GM06990 (cell line): ENCODE data around the gene ODAD4.

Source experiments
- DNase-seq: peaks from one replicate; pipeline ENCODE4 v3.0.0-alpha.2; 2011; ENCODE audit not compliant: insufficient read length; ENCODE audit errors: extremely low read depth
- H3K27me3 ChIP-seq: replicated peaks from 2 replicates; pipeline ENCODE4 v1.6.0; 2011; ENCODE audit warnings: low read length; ENCODE audit not compliant: control insufficient read depth, insufficient read depth
- H3K36me3 ChIP-seq: 2 replicates; pipeline ENCODE4 v1.5.1; 2011; ENCODE audit warnings: low read length; ENCODE audit not compliant: control insufficient read depth, insufficient read depth
- H3K4me3 ChIP-seq: replicated peaks from 2 replicates; pipeline ENCODE4 v1.5.1; 2011; ENCODE audit warnings: low read depth, mild to moderate bottlenecking, control low read depth, low read length
- TF ChIP-seq, protein P1 (sequence below): IDR thresholded peaks from 2 replicates; pipeline ENCODE4 v1.5.1; 2011; ENCODE audit warnings: low read length, control low read depth, mild to moderate bottlenecking, inconsistent platforms; ENCODE audit not compliant: insufficient read depth, poor library complexity, severe bottlenecking

The ODAD4 gene

GRCh38 chr17:41892021-41892376 is 38.4 kb upstream of the ODAD4 start:
- no peak for DNase-seq
- peaks cover 50% of the 10 kb centered on the region for H3K36me3 ChIP-seq
- TF ChIP-seq, protein P1, sequence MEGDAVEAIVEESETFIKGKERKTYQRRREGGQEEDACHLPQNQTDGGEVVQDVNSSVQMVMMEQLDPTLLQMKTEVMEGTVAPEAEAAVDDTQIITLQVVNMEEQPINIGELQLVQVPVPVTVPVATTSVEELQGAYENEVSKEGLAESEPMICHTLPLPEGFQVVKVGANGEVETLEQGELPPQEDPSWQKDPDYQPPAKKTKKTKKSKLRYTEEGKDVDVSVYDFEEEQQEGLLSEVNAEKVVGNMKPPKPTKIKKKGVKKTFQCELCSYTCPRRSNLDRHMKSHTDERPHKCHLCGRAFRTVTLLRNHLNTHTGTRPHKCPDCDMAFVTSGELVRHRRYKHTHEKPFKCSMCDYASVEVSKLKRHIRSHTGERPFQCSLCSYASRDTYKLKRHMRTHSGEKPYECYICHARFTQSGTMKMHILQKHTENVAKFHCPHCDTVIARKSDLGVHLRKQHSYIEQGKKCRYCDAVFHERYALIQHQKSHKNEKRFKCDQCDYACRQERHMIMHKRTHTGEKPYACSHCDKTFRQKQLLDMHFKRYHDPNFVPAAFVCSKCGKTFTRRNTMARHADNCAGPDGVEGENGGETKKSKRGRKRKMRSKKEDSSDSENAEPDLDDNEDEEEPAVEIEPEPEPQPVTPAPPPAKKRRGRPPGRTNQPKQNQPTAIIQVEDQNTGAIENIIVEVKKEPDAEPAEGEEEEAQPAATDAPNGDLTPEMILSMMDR, result no peak
- no peaks in the 10 kb centered on the region for H3K27me3 ChIP-seq
- H3K4me3 ChIP-seq, result no peak overlapping the region

GRCh38 chr17:41893384-41893783 is 37.0 kb upstream of the ODAD4 start:
- Histone ChIP-seq H3K27me3 (no peaks in the 10 kb centered on the region), H3K4me3 (no peak overlapping the region), H3K36me3 (peaks cover 47% of the 10 kb centered on the region)
- TF ChIP-seq, protein P1, result no peak
- DNase-seq, result no peak

GRCh38 chr17:41894791-41895331 is 35.6 kb upstream of the ODAD4 start:
- no peaks in the 10 kb centered on the region for H3K27me3 ChIP-seq
- DNase-seq, result no peak

DNA sequence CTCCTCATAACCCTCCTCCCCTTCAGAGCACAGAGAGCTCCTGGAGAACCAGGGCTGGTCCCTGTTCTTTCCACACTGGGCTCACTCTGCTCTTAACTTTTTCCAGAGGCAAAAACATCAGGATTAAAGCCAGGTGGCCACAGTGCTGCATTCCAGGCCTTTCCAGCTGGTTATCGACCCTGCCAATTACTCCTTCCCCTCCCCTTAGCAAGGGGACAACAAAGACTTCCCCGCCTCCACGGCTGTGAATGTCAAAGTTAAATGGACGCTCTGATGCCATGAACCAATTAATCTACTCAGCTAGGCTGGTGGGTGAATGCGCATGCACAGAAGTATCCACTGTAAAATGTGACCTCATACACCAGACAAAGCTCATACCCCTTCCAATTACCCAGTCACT is 34.8 kb upstream of the ODAD4 start:
- Histone ChIP-seq H3K4me3 (no peak overlapping the region), H3K27me3 (no peaks in the 10 kb centered on the region), H3K36me3 (peaks cover 54% of the 10 kb centered on the region)
- no peak for DNase-seq
- TF ChIP-seq, protein P1, result no peak

More at GRCh38 chr17:41894791-41895331, 35.6 kb upstream of the ODAD4 start:
- no peak overlapping the region for H3K4me3 ChIP-seq
- TF ChIP-seq, protein P1, result no peak
- H3K36me3 ChIP-seq, result peaks cover 50% of the 10 kb centered on the region

DNA sequence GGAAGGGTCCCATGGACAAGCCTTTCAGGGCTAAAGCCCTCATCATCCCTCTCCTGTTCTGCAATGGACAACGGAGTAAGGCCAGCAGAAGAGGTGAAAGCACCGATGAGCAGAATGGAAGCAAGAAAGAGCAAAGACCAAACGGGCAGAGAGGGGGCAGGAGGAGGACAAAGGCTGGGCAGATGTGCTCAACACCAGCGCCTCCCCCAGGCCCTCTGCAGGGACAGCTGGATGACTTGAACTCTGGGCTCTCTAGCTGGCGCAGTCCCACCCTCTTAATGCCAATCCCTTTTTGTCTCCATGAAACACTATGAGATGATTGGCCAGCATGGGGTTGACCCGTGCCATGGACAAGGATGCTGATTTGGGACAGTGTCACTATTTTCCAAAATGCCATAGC is 33.7 kb upstream of the ODAD4 start:
- Histone ChIP-seq H3K27me3 (no peaks in the 10 kb centered on the region), H3K4me3 (no peak overlapping the region), H3K36me3 (peaks cover 54% of the 10 kb centered on the region)
- no peak for DNase-seq
- TF ChIP-seq, protein P1, result no peak

DNA sequence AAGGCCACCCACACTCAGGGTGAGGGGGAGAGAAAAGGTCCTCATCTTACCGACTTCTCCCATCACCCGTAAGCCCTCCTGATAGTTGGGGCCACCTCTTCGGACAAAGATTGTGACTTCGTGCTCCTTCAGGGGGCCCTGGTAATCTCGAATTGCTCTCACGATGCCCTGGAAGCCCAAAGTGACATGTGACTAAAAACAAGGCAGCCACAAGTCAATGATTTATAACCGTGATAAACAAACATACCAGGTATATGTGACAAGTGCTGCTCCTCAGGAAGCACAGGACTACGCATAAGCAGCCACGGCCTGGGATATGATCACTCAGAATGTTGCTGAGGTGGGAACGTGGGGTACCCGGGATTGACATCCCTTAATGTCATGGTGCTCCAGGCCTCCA is 28.8 kb upstream of the ODAD4 start:
- H3K36me3 ChIP-seq, result peaks cover 52% of the 10 kb centered on the region
- no peaks in the 10 kb centered on the region for H3K27me3 ChIP-seq
- TF ChIP-seq, protein P1, result no peak
- no peak overlapping the region for H3K4me3 ChIP-seq
- DNase-seq, result no peak
